HepG2 (cell line): ENCODE measurements around the gene ANKRD11. TPM values are rescaled to one million over a fixed set of nuclear protein-coding genes. Genes with fewer than 3 reads are reported as not detected.
A peak's percentile ranks its signal among the peaks of the same experiment; 100 is the strongest.

Experiments
- HDAC2 ChIP-seq: sonication (generic); formaldehyde crosslinking; IDR thresholded peaks from 2 replicates; pipeline ENCODE4 v1.4.0; 2020; ENCODE audit warnings: missing genetic modification reagents
- JARID2 ChIP-seq: sonication (generic); formaldehyde crosslinking; IDR thresholded peaks from 2 replicates; pipeline ENCODE4 v1.8.1; 2023; ENCODE audit warnings: missing genetic modification reagents, inconsistent platforms; ENCODE audit not compliant: insufficient replicate concordance
- MIER3 ChIP-seq: IDR thresholded peaks from 2 replicates; pipeline ENCODE4 v1.6.1; 2016; ENCODE audit warnings: missing compliant biosample characterization, borderline replicate concordance
- PAF1 ChIP-seq: IDR thresholded peaks from 2 replicates; pipeline ENCODE4 v1.6.1; 2016; ENCODE audit warnings: missing genetic modification reagents, missing compliant biosample characterization
- PITX1 ChIP-seq: sonication (generic); formaldehyde crosslinking; IDR thresholded peaks from 2 replicates; pipeline ENCODE4 v1.5.1; 2020; ENCODE audit warnings: mild to moderate bottlenecking, missing genetic modification reagents
- SOX5 ChIP-seq: IDR thresholded peaks from 2 replicates; pipeline ENCODE4 v1.6.1; 2016; ENCODE audit warnings: borderline replicate concordance
- THAP9 ChIP-seq: sonication (generic); formaldehyde crosslinking; IDR thresholded peaks from 2 replicates; pipeline ENCODE4; 2020; ENCODE audit warnings: missing genetic modification reagents, mild to moderate bottlenecking, borderline replicate concordance
- ZBTB33 ChIP-seq: sonication (generic); formaldehyde crosslinking; IDR thresholded peaks from 2 replicates; pipeline ENCODE4 v1.4.0; 2020; ENCODE audit warnings: missing genetic modification reagents
- ZFP91 ChIP-seq: sonication (generic); formaldehyde crosslinking; IDR thresholded peaks from 2 replicates; pipeline ENCODE4 v1.9.0; 2022; ENCODE audit warnings: missing genetic modification reagents, mild to moderate bottlenecking, borderline replicate concordance
- ZNF281 ChIP-seq: sonication (generic); formaldehyde crosslinking; IDR thresholded peaks from 2 replicates; pipeline ENCODE4 v1.4.0; 2020; ENCODE audit warnings: missing genetic modification reagents, borderline replicate concordance
- ZNF576 ChIP-seq: sonication (generic); formaldehyde crosslinking; IDR thresholded peaks from 2 replicates; pipeline ENCODE4 v1.4.0; 2020; ENCODE audit warnings: mild to moderate bottlenecking, missing genetic modification reagents
- ZNF687 ChIP-seq: sonication (generic); formaldehyde crosslinking; IDR thresholded peaks from 2 replicates; pipeline ENCODE4 v1.5.1; 2020; ENCODE audit warnings: mild to moderate bottlenecking, missing genetic modification reagents, moderate library complexity
- ZNF691 ChIP-seq: sonication (generic); formaldehyde crosslinking; IDR thresholded peaks from 2 replicates; pipeline ENCODE4 v1.4.0; 2020; ENCODE audit warnings: missing genetic modification reagents, low read depth, mild to moderate bottlenecking, borderline replicate concordance
- ZNF737 ChIP-seq: sonication (generic); formaldehyde crosslinking; IDR thresholded peaks from 2 replicates; pipeline ENCODE4 v1.5.0; 2020; ENCODE audit warnings: missing genetic modification reagents, mild to moderate bottlenecking, borderline replicate concordance
- polyA plus RNA-seq, 8 experiments: library from polyadenylated mRNA; depleted of rRNA in 3 of 8; stranded (reverse) in 7 of 8; unstranded in 1 of 8; fragments of >200 nt; fragmentation: Illumina TruSeq in 4 of 8; extraction: Trizol in 4 of 8; gene quantifications; 2 replicates each; pipeline versions ENCODE4 v1.2.1 to v1.2.3, GENCODE V29; 2011 to 2016; ENCODE audit warnings: low read depth in 4 of 8, missing spikeins in 1 of 8, mixed read lengths in 1 of 8; ENCODE audit not compliant: insufficient read depth in 1 of 8
- total RNA-seq, 5 experiments: library from RNA; depleted of rRNA; stranded (reverse); fragments of >200 nt; fragmentation: Illumina TruSeq; extraction: Trizol; gene quantifications; 2 replicates each; pipeline ENCODE4 v1.2.3, GENCODE V29; 2016; ENCODE audit warnings: low read depth in 1 of 5

The ANKRD11 gene
- total and polyA plus RNA-seq, 2 of the 13 experiments (the other 11 are each of a cell fraction or from before 2014, with no cell fraction given), result 21.4 to 38.4 TPM

- TF ChIP-seq ZNF691 (CRISPR knock-in tag), result 0 out of 2 replicates have a peak, but pooled peaks have one; percentile 11
- no peak for TF ChIP-seq ZNF737 (CRISPR knock-in tag)
- no peak for TF ChIP-seq ZNF576 (CRISPR knock-in tag)
- no peak for TF ChIP-seq PITX1 (CRISPR knock-in tag)
- TF ChIP-seq HDAC2 (CRISPR knock-in tag), result no peak
- no peak for TF ChIP-seq SOX5
- no peak for TF ChIP-seq THAP9 (CRISPR knock-in tag)
- no peak for TF ChIP-seq MIER3
- TF ChIP-seq ZNF281 (CRISPR knock-in tag), result no peak
- TF ChIP-seq PAF1 (CRISPR knock-in tag), result no peak
- peak; percentile 3; the same call in 1 of the 2 replicates for TF ChIP-seq ZNF687 (CRISPR knock-in tag)
- no peak for TF ChIP-seq ZFP91
- TF ChIP-seq JARID2, result no peak
- no peak for TF ChIP-seq ZBTB33 (CRISPR knock-in tag)
Measured at GRCh38 chr16:89446975-89447293, 43.4 kb downstream of the ANKRD11 start (continued).
